Stimulated activated CD4-positive, alpha-beta T cell treated with anti-CD3 and anti-CD28 coated beads, Interleukin-1b, Interleukin-23, amount 100 ng/mL, for 4 hours (primary cell): ENCODE results near the gene FBXW8.

Source experiments
- DNase-seq, 2 donors: peaks; one replicate each; pipeline ENCODE4 v3.0.0-alpha.2; 2020; ENCODE audit warnings: low read depth in 2 of 2

FBXW8 gene

GRCh38 chr12:116910645-116911451 is at the start of gene FBXW8:
Gene FBXW8 (plus strand): TSS chr12:116910950. CDS start chr12:116911038, 88 bp downstream.
- DNase-seq: peak; percentile 50 to 64

- DNase-seq: no peak
Measured at GRCh38 chr12:116861320-116861719, 49.4 kb upstream of the FBXW8 start.

- no peak for DNase-seq
Measured at GRCh38 chr12:116862167-116862566, 48.6 kb upstream of the FBXW8 start.

GRCh38 chr12:116863275-116863767 is 47.4 kb upstream of the FBXW8 start:
- DNase-seq: no peak

- no peak for DNase-seq
Measured at GRCh38 chr12:116864371-116865160, 46.2 kb upstream of the FBXW8 start.

- no peak for DNase-seq
Measured at GRCh38 chr12:116867523-116867922, 43.2 kb upstream of the FBXW8 start.

- DNase-seq: no peak
Measured at GRCh38 chr12:116870306-116870705, 40.4 kb upstream of the FBXW8 start.

GRCh38 chr12:116874324-116874995 is 36.3 kb upstream of the FBXW8 start:
- DNase-seq: no peak

GRCh38 chr12:116876151-116876869 is 34.4 kb upstream of the FBXW8 start:
- DNase-seq: no peak

GRCh38 chr12:116878567-116879508 is 31.9 kb upstream of the FBXW8 start:
- DNase-seq: no peak

- DNase-seq: no peak
Measured at GRCh38 chr12:116879509-116880212, 31.1 kb upstream of the FBXW8 start.

GRCh38 chr12:116880213-116880816 is 30.4 kb upstream of the FBXW8 start:
- DNase-seq: no peak

GRCh38 chr12:116880817-116881324 is 29.9 kb upstream of the FBXW8 start:
- peak in 1 of 2 donors; percentile 26 for DNase-seq

- DNase-seq: no peak
Measured at GRCh38 chr12:116881325-116881876, 29.3 kb upstream of the FBXW8 start, which contains the start of gene HRK. Gene HRK (minus strand): TSS chr12:116881441. CDS start chr12:116881307, 134 bp downstream.

GRCh38 chr12:116881877-116882507 is 28.8 kb upstream of the FBXW8 start:
- no peak for DNase-seq

- DNase-seq: no peak
Measured at GRCh38 chr12:116882742-116883141, 28.0 kb upstream of the FBXW8 start.

- no peak for DNase-seq
Measured at GRCh38 chr12:116884871-116885270, 25.9 kb upstream of the FBXW8 start.

- no peak for DNase-seq
Measured at GRCh38 chr12:116885491-116885890, 25.3 kb upstream of the FBXW8 start.
